Measurements from ENCODE around the gene SLC5A6.
A peak's percentile ranks its signal among the peaks of the same experiment; 100 is the strongest.

Gene SLC5A6

DNA sequence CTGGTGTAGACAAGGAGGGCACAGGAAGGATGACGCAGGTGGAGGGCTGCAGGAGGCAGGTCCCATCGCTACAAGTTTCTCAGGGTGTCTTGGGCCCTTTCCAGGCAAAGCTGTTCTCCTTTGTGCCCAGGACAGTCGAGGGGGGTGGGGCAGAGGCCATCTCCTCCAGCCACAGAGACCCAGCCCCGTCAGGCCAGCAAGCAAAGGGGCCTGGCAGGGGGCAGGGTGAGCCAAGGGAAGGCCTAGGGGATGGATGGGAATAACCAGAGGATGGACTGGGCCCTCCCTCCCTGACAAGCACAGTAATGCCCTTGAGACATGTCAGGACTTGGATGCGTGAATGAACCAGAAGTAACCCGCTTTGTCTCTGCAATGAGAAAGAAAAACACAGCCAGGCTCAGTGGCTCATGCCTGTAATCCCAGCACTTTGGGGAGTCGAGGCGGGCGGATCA is 57.0 kb downstream of the SLC5A6 start:
- H2BK15ac ChIP-seq (ENCODE audit: low read length): no peak overlapping the region
- H3K79me1 ChIP-seq (ENCODE audit: low read depth, low read length): no peaks in the 10 kb centered on the region
- peaks cover 0 to 58% (median 0%) of the 10 kb centered on the region in 3 experiments for H3K27me3 ChIP-seq (ENCODE audit: control insufficient read depth in 3 of 3, insufficient read depth in 3 of 3, low read depth in 1 of 3, low read length in 3 of 3)
- WGBS, 2 donors (ENCODE audit: extremely low coverage in 2 of 2, insufficient read length in 2 of 2, insufficient replicate concordance in 1 of 2): no CpG with 5 or more reads among the region's 9 CpGs
- no peaks in the 10 kb centered on the region for H3K9me3 ChIP-seq (replicated peaks in 1 of 2; ENCODE audit: control insufficient read depth in 2 of 2, insufficient read depth in 1 of 2, low read depth in 1 of 2, low read length in 2 of 2)
- H2BK120ac ChIP-seq (ENCODE audit: low read depth, low read length): no peak overlapping the region
- H4K91ac ChIP-seq (ENCODE audit: low read depth, low read length, poor library complexity): no peak overlapping the region
- H3K36me3 ChIP-seq (replicated peaks in 1 of 2; ENCODE audit: control insufficient read depth in 2 of 2, insufficient read depth in 2 of 2, low read length in 2 of 2): no peaks in the 10 kb centered on the region
- H3K23ac ChIP-seq (ENCODE audit: low read depth, low read length, poor library complexity): peak overlapping the region; percentile 40
- no peak overlapping the region for H3K27ac ChIP-seq (replicated peaks; ENCODE audit: low read length)
- H2AK5ac ChIP-seq (ENCODE audit: low read depth, low read length): no peak overlapping the region
- H3K18ac ChIP-seq (ENCODE audit: low read length): peak overlapping the region; percentile 42
- no peak overlapping the region for H3K4me2 ChIP-seq (ENCODE audit: insufficient read depth, low read length, poor library complexity, severe bottlenecking)
- no peak overlapping the region for H2BK5ac ChIP-seq (ENCODE audit: low read length)
- H2AFZ ChIP-seq (ENCODE audit: low read length): no peak overlapping the region
- H3K4me3 ChIP-seq (ENCODE audit: low read length in 2 of 2): no peak overlapping the region
- H3K14ac ChIP-seq (ENCODE audit: low read length): no peak overlapping the region
- DNase-seq (ENCODE audit: low spot score): no peak
- H3K4ac ChIP-seq (ENCODE audit: low read length): no peak overlapping the region
- H4K8ac ChIP-seq (ENCODE audit: low read depth, low read length): no peak overlapping the region
- peaks cover 0 to 2% of the 10 kb centered on the region in 2 donors for H3K4me1 ChIP-seq (ENCODE audit: control insufficient read depth in 2 of 2, insufficient read depth in 1 of 2, low read depth in 1 of 2, low read length in 2 of 2)
- peak overlapping the region; percentile 47 for H3K9ac ChIP-seq (ENCODE audit: low read depth, low read length, poor library complexity)
- H2BK12ac ChIP-seq (ENCODE audit: low read length): no peak overlapping the region

DNA sequence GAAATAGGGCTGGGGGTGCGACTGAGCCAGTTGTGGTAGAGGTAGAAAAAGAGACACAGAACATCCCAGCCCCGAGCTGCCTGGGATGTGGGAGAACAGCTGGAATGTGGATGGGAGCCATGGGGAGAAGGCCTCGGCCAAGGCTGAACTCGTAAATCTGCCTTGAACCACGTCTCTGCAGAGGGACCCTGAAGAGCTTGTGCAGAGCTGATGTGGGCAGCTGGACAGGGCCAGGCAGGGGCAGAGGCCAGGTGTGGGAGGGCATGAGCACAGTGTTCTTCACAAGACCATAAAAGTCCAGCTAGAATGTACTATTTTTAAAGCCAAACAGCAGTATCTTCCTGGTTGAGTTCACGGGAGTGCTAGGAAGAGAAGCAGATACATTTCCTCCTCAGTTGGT is 57.6 kb downstream of the SLC5A6 start:
- Histone ChIP-seq H2AK5ac (ENCODE audit: low read depth, low read length) (no peak overlapping the region), H3K4me1 (ENCODE audit: control insufficient read depth in 2 of 2, insufficient read depth in 1 of 2, low read depth in 1 of 2, low read length in 2 of 2) (peaks cover 0 to 2% of the 10 kb centered on the region in 2 donors), H3K14ac (ENCODE audit: low read length) (no peak overlapping the region), H3K36me3 (replicated peaks in 1 of 2; ENCODE audit: control insufficient read depth in 2 of 2, insufficient read depth in 2 of 2, low read length in 2 of 2) (no peaks in the 10 kb centered on the region), H3K27me3 (ENCODE audit: control insufficient read depth in 3 of 3, insufficient read depth in 3 of 3, low read depth in 1 of 3, low read length in 3 of 3) (peaks cover 0 to 60% (median 0%) of the 10 kb centered on the region in 3 experiments), H3K18ac (ENCODE audit: low read length) (peak overlapping the region; percentile 30), H3K23ac (ENCODE audit: low read depth, low read length, poor library complexity) (no peak overlapping the region), H3K4ac (ENCODE audit: low read length) (no peak overlapping the region), H2BK12ac (ENCODE audit: low read length) (no peak overlapping the region), H2BK15ac (ENCODE audit: low read length) (no peak overlapping the region), H3K4me2 (ENCODE audit: insufficient read depth, low read length, poor library complexity, severe bottlenecking) (no peak overlapping the region), H2AFZ (ENCODE audit: low read length) (no peak overlapping the region), H4K8ac (ENCODE audit: low read depth, low read length) (no peak overlapping the region), H3K79me1 (ENCODE audit: low read depth, low read length) (no peaks in the 10 kb centered on the region), H2BK120ac (ENCODE audit: low read depth, low read length) (no peak overlapping the region), H4K91ac (ENCODE audit: low read depth, low read length, poor library complexity) (no peak overlapping the region), H3K4me3 (ENCODE audit: low read length in 2 of 2) (no peak overlapping the region), H3K9me3 (replicated peaks in 1 of 2; ENCODE audit: control insufficient read depth in 2 of 2, insufficient read depth in 1 of 2, low read depth in 1 of 2, low read length in 2 of 2) (no peaks in the 10 kb centered on the region), H3K9ac (ENCODE audit: low read depth, low read length, poor library complexity) (no peak overlapping the region), H2BK5ac (ENCODE audit: low read length) (no peak overlapping the region), H3K27ac (replicated peaks; ENCODE audit: low read length) (no peak overlapping the region)
- no peak for DNase-seq (ENCODE audit: low spot score)
- WGBS, 2 donors (ENCODE audit: extremely low coverage in 2 of 2, insufficient read length in 2 of 2, insufficient replicate concordance in 1 of 2): no CpG with 5 or more reads among the region's 6 CpGs

DNA sequence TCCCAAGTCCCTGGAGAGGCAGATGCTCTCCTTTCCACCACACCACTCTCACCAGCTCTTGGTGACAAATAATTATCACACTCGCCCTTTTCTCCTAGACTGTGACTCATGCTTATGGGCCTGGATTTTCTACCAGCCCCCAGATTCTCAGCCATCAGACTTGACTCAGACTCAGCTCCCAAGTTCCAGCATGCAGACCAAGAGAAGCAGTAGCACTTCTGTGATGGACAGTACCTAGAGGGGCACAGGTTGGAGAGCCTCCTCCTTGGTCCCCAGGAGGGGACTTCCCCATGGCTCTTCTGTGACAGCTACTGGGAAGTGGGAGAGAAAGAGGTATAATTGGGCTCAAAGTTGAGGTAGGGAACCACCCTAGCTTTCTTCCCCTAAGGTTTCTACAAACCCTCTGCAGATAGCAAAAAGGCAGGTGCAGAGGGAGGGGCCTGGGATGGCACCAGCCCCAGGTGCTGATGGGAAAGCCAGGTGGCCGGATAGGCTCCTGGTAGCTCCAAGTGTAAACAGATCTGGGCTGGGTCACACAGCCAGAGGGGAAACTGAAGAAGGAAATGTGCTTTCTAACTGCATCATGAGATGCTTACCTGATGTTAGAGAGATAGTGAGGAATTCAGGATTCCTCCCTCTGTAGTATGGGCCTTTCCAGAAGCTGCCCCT is 59.1 kb downstream of the SLC5A6 start:
- peaks cover 0 to 65% (median 0%) of the 10 kb centered on the region in 3 experiments for H3K27me3 ChIP-seq (ENCODE audit: control insufficient read depth in 3 of 3, insufficient read depth in 3 of 3, low read depth in 1 of 3, low read length in 3 of 3)
- no peak overlapping the region for H3K23ac ChIP-seq (ENCODE audit: low read depth, low read length, poor library complexity)
- no peak overlapping the region for H3K18ac ChIP-seq (ENCODE audit: low read length)
- no peak overlapping the region for H3K9ac ChIP-seq (ENCODE audit: low read depth, low read length, poor library complexity)
- H3K14ac ChIP-seq (ENCODE audit: low read length): no peak overlapping the region
- no peak overlapping the region for H2AK5ac ChIP-seq (ENCODE audit: low read depth, low read length)
- no peaks in the 10 kb centered on the region for H3K9me3 ChIP-seq (replicated peaks in 1 of 2; ENCODE audit: control insufficient read depth in 2 of 2, insufficient read depth in 1 of 2, low read depth in 1 of 2, low read length in 2 of 2)
- no peak overlapping the region for H4K91ac ChIP-seq (ENCODE audit: low read depth, low read length, poor library complexity)
- H3K27ac ChIP-seq (replicated peaks; ENCODE audit: low read length): no peak overlapping the region
- no peak overlapping the region for H2BK5ac ChIP-seq (ENCODE audit: low read length)
- H2BK12ac ChIP-seq (ENCODE audit: low read length): no peak overlapping the region
- H2BK15ac ChIP-seq (ENCODE audit: low read length): no peak overlapping the region
- no peak overlapping the region for H4K8ac ChIP-seq (ENCODE audit: low read depth, low read length)
- DNase-seq (ENCODE audit: low spot score): no peak
- H2BK120ac ChIP-seq (ENCODE audit: low read depth, low read length): no peak overlapping the region
- no peak overlapping the region for H3K4ac ChIP-seq (ENCODE audit: low read length)
- no peak overlapping the region for H2AFZ ChIP-seq (ENCODE audit: low read length)
- H3K36me3 ChIP-seq (replicated peaks in 1 of 2; ENCODE audit: control insufficient read depth in 2 of 2, insufficient read depth in 2 of 2, low read length in 2 of 2): no peaks in the 10 kb centered on the region
- H3K79me1 ChIP-seq (ENCODE audit: low read depth, low read length): no peaks in the 10 kb centered on the region
- peaks cover 0 to 2% of the 10 kb centered on the region in 2 donors for H3K4me1 ChIP-seq (ENCODE audit: control insufficient read depth in 2 of 2, insufficient read depth in 1 of 2, low read depth in 1 of 2, low read length in 2 of 2)
- WGBS, 2 donors (ENCODE audit: extremely low coverage in 2 of 2, insufficient read length in 2 of 2, insufficient replicate concordance in 1 of 2): no CpG with 5 or more reads among the region's 2 CpGs
- no peak overlapping the region for H3K4me3 ChIP-seq (ENCODE audit: low read length in 2 of 2)
- H3K4me2 ChIP-seq (ENCODE audit: insufficient read depth, low read length, poor library complexity, severe bottlenecking): no peak overlapping the region

DNA sequence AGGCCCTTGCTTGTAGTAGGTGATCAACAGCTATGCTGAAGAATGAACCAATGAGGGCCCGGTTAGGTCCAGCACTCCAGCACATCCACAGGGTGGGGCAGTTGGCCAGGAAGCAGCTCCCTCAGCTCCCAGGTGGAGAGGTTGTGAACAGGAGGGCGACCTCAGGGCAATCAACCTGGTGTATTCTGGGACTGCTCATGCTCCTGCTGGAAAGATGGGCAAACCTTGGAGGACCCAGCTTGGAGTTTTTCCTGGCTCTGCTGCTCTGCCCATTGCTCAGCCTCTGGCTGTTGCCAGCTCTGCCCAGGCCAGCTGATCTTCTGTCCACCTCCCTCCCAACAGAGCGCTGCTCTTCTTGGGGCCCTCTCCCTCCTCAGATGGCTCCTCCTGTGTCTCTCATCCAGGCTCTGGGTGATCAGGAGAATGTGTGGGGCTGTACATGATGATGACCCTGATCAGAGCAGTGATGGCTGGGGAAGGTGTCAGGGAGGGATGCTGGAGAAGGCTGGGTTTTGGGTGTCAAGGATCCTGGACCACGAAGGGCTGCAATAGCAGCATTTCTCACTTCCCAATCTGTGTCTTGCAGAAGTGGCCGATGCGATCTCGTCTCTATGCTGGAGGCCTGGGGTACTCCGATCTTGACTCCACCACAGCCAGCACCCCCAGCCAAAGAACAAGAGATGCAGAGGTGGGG is 59.8 kb downstream of the SLC5A6 start:
- Histone ChIP-seq H3K79me1 (ENCODE audit: low read depth, low read length) (no peaks in the 10 kb centered on the region), H3K36me3 (replicated peaks in 1 of 2; ENCODE audit: control insufficient read depth in 2 of 2, insufficient read depth in 2 of 2, low read length in 2 of 2) (no peaks in the 10 kb centered on the region), H3K4me3 (ENCODE audit: low read length in 2 of 2) (no peak overlapping the region), H3K27ac (replicated peaks; ENCODE audit: low read length) (no peak overlapping the region), H3K4ac (ENCODE audit: low read length) (no peak overlapping the region), H4K8ac (ENCODE audit: low read depth, low read length) (no peak overlapping the region), H2AK5ac (ENCODE audit: low read depth, low read length) (no peak overlapping the region), H4K91ac (ENCODE audit: low read depth, low read length, poor library complexity) (no peak overlapping the region), H2BK12ac (ENCODE audit: low read length) (no peak overlapping the region), H3K4me1 (ENCODE audit: control insufficient read depth in 2 of 2, insufficient read depth in 1 of 2, low read depth in 1 of 2, low read length in 2 of 2) (peaks cover 0 to 2% of the 10 kb centered on the region in 2 donors), H2BK120ac (ENCODE audit: low read depth, low read length) (no peak overlapping the region), H3K4me2 (ENCODE audit: insufficient read depth, low read length, poor library complexity, severe bottlenecking) (no peak overlapping the region), H3K18ac (ENCODE audit: low read length) (no peak overlapping the region), H3K14ac (ENCODE audit: low read length) (no peak overlapping the region), H3K23ac (ENCODE audit: low read depth, low read length, poor library complexity) (no peak overlapping the region), H2BK5ac (ENCODE audit: low read length) (no peak overlapping the region), H3K27me3 (ENCODE audit: control insufficient read depth in 3 of 3, insufficient read depth in 3 of 3, low read depth in 1 of 3, low read length in 3 of 3) (peaks cover 0 to 63% (median 0%) of the 10 kb centered on the region in 3 experiments), H2AFZ (ENCODE audit: low read length) (no peak overlapping the region), H3K9me3 (replicated peaks in 1 of 2; ENCODE audit: control insufficient read depth in 2 of 2, insufficient read depth in 1 of 2, low read depth in 1 of 2, low read length in 2 of 2) (no peaks in the 10 kb centered on the region), H2BK15ac (ENCODE audit: low read length) (no peak overlapping the region), H3K9ac (ENCODE audit: low read depth, low read length, poor library complexity) (no peak overlapping the region)
- WGBS, 2 donors (ENCODE audit: extremely low coverage in 2 of 2, insufficient read length in 2 of 2, insufficient replicate concordance in 1 of 2): no CpG with 5 or more reads among the region's 8 CpGs
- no peak for DNase-seq (ENCODE audit: low spot score)

Data from neuronal stem cell (in vitro differentiated cells).